ENCODE data around the gene TNFSF8.

The TNFSF8 gene

GRCh38 chr9:114869845-114870244 is 60.5 kb downstream of the TNFSF8 start:
- no peak for DNase-seq (ENCODE audit: low read depth in 2 of 2)

- no peak for DNase-seq (ENCODE audit: low read depth in 2 of 2)
Observed at GRCh38 chr9:114869378-114869777, 61.0 kb downstream of the TNFSF8 start.

- DNase-seq (ENCODE audit: low read depth in 2 of 2), result no peak
Observed at GRCh38 chr9:114867327-114867726, 63.1 kb downstream of the TNFSF8 start.

GRCh38 chr9:114864471-114864870 is 65.9 kb downstream of the TNFSF8 start:
- no peak for DNase-seq (ENCODE audit: low read depth in 2 of 2)

GRCh38 chr9:114861922-114862605 is 68.3 kb downstream of the TNFSF8 start:
- no peak for DNase-seq (ENCODE audit: low read depth in 2 of 2)

GRCh38 chr9:114861273-114861672 is 69.1 kb downstream of the TNFSF8 start:
- DNase-seq (ENCODE audit: low read depth in 2 of 2), result no peak

GRCh38 chr9:114860187-114860586 is 70.2 kb downstream of the TNFSF8 start:
- no peak for DNase-seq (ENCODE audit: low read depth in 2 of 2)

- no peak for DNase-seq (ENCODE audit: low read depth in 2 of 2)
Observed at GRCh38 chr9:114856942-114857315, 73.5 kb downstream of the TNFSF8 start.

- no peak for DNase-seq (ENCODE audit: low read depth in 2 of 2)
Observed at GRCh38 chr9:114856215-114856941, 74.0 kb downstream of the TNFSF8 start.

- no peak for DNase-seq (ENCODE audit: low read depth in 2 of 2)
Observed at GRCh38 chr9:114855488-114855887, 74.9 kb downstream of the TNFSF8 start.

GRCh38 chr9:114854736-114855355 is 75.5 kb downstream of the TNFSF8 start:
- no peak for DNase-seq (ENCODE audit: low read depth in 2 of 2)

GRCh38 chr9:114853071-114853855 is 77.1 kb downstream of the TNFSF8 start:
- DNase-seq (ENCODE audit: low read depth in 2 of 2), result no peak

- no peak for DNase-seq (ENCODE audit: low read depth in 2 of 2)
Observed at GRCh38 chr9:114852050-114852594, 78.3 kb downstream of the TNFSF8 start.

GRCh38 chr9:114851306-114851705 is 79.1 kb downstream of the TNFSF8 start:
- DNase-seq (ENCODE audit: low read depth in 2 of 2), result no peak
